Breast epithelium (tissue), 3 donors: ENCODE data around the gene POMP.

Experiments
- CTCF ChIP-seq, 3 donors: fragments of 450-650 bp; IDR thresholded peaks; one replicate each; pipeline ENCODE4 v1.5.1; 2016 to 2017; ENCODE audit warnings: antibody characterized with exemption in 3 of 3, mild to moderate bottlenecking in 3 of 3, moderate library complexity in 3 of 3
- POLR2AphosphoS5 ChIP-seq, 3 donors: sonication (generic); formaldehyde crosslinking; IDR thresholded peaks; one replicate each; pipeline ENCODE4 v1.6.1; 2017; ENCODE audit warnings: antibody characterized with exemption in 3 of 3

GRCh38 chr13:28714651-28715050 is 55.7 kb downstream of the POMP start:
- no peak for TF ChIP-seq POLR2AphosphoS5 (IDR thresholded peaks at IDR 0.05)
- no peak for TF ChIP-seq CTCF (IDR thresholded peaks at IDR 0.05)
